Ishikawa (cell line): ENCODE results near the gene PCNX3.
A peak's percentile ranks its signal among the peaks of the same experiment; 100 is the strongest.

Experiments used
- CEBPB ChIP-seq: IDR thresholded peaks from 2 replicates; pipeline ENCODE4 v1.6.1; 2012
- CREB1 ChIP-seq: IDR thresholded peaks from 2 replicates; pipeline ENCODE4 v1.6.1; 2012; ENCODE audit warnings: low read depth
- EGR1 ChIP-seq: IDR thresholded peaks from 2 replicates; pipeline ENCODE4 v1.6.1; 2012
- EP300 ChIP-seq: IDR thresholded peaks from 2 replicates; pipeline ENCODE4 v1.6.1; 2012; ENCODE audit warnings: borderline replicate concordance
- FOXM1 ChIP-seq: IDR thresholded peaks from 2 replicates; pipeline ENCODE4 v1.6.1; 2012; ENCODE audit warnings: low read depth, borderline replicate concordance
- MAX ChIP-seq: IDR thresholded peaks from 2 replicates; pipeline ENCODE4 v1.6.1; 2012
- NFIC ChIP-seq: IDR thresholded peaks from 2 replicates; pipeline ENCODE4 v1.6.1; 2012
- RAD21 ChIP-seq: IDR thresholded peaks from 2 replicates; pipeline ENCODE4 v1.6.1; 2012; ENCODE audit warnings: low read depth
- REST ChIP-seq: IDR thresholded peaks from 2 replicates; pipeline ENCODE4 v1.6.1; 2012; ENCODE audit warnings: low read depth, mild to moderate bottlenecking
- TAF1 ChIP-seq: IDR thresholded peaks from 2 replicates; pipeline ENCODE4 v1.6.1; 2012; ENCODE audit warnings: low read depth, mild to moderate bottlenecking
- TCF12 ChIP-seq: IDR thresholded peaks from 2 replicates; pipeline ENCODE4 v1.6.1; 2012; ENCODE audit warnings: low read depth
- TEAD4 ChIP-seq: IDR thresholded peaks from 2 replicates; pipeline ENCODE4 v1.6.1; 2012
- USF1 ChIP-seq: IDR thresholded peaks from 2 replicates; pipeline ENCODE4 v1.6.1; 2012
- YY1 ChIP-seq: IDR thresholded peaks from 2 replicates; pipeline ENCODE4 v1.6.1; 2012; ENCODE audit warnings: low read depth
- ZBTB7A ChIP-seq: IDR thresholded peaks from 2 replicates; pipeline ENCODE4 v1.6.1; 2012; ENCODE audit warnings: low read depth

Gene PCNX3

GRCh38 chr11:65593518-65594414 lies 21.8 kb upstream of the PCNX3 start:
- peak; percentile 33; the same call in 1 of the 2 replicates for TF ChIP-seq RAD21
- no peak for TF ChIP-seq YY1
- TF ChIP-seq TEAD4, result no peak
- no peak for TF ChIP-seq CEBPB
- no peak for TF ChIP-seq REST
- no peak for TF ChIP-seq NFIC
- no peak for TF ChIP-seq MAX
- no peak for TF ChIP-seq CREB1
- peak; percentile 34; the same call in 1 of the 2 replicates for TF ChIP-seq ZBTB7A
- no peak for TF ChIP-seq USF1
- no peak for TF ChIP-seq EGR1
- no peak for TF ChIP-seq FOXM1

- TF ChIP-seq ZBTB7A (no peak), NFIC (no peak), FOXM1 (no peak), USF1 (no peak), TEAD4 (no peak), RAD21 (no peak), EP300 (no peak), TCF12 (no peak), CREB1 (no peak), CEBPB (no peak), MAX (no peak), TAF1 (no peak), REST (no peak)
Measured at GRCh38 chr11:65595131-65595530, 20.4 kb upstream of the PCNX3 start.

- TF ChIP-seq EGR1, result peak; percentile 52; the same call in 1 of the 2 replicates
- TF ChIP-seq TAF1, result no peak
Measured at GRCh38 chr11:65595543-65596281, 19.9 kb upstream of the PCNX3 start, which contains the start of gene KCNK7. KCNK7 (minus strand) TSS chr11:65595800; CDS start chr11:65595772, 28 bp downstream.

GRCh38 chr11:65596520-65596919 lies 19.1 kb upstream of the PCNX3 start:
- TF ChIP-seq FOXM1 (no peak), MAX (no peak), TEAD4 (no peak)

GRCh38 chr11:65598258-65598699 lies 17.3 kb upstream of the PCNX3 start:
- no peak for TF ChIP-seq TEAD4
- no peak for TF ChIP-seq NFIC
- no peak for TF ChIP-seq EGR1
- no peak for TF ChIP-seq TAF1
- TF ChIP-seq REST, result no peak
- TF ChIP-seq EP300, result no peak
- TF ChIP-seq YY1, result no peak
- no peak for TF ChIP-seq ZBTB7A
- no peak for TF ChIP-seq USF1
- no peak for TF ChIP-seq TCF12
- TF ChIP-seq FOXM1, result no peak
- no peak for TF ChIP-seq RAD21
- no peak for TF ChIP-seq CREB1
- no peak for TF ChIP-seq CEBPB
- no peak for TF ChIP-seq MAX
